ENCODE results near the gene NCOA3.

Gene NCOA3

GRCh38 chr20:47501116-47501481 is 588 bp upstream of the NCOA3 start:
- DNase-seq: peak; percentile 5

- peak; percentile 61 for DNase-seq
Observed at GRCh38 chr20:47502271-47503239, 868 bp downstream of the NCOA3 start.

GRCh38 chr20:47503685-47504084 is 2.0 kb downstream of the NCOA3 start:
- DNase-seq: peak; percentile 15

- DNase-seq: no peak
Observed at GRCh38 chr20:47506335-47506734, 4.6 kb downstream of the NCOA3 start.

GRCh38 chr20:47506850-47507249 is 5.2 kb downstream of the NCOA3 start:
- no peak for DNase-seq

GRCh38 chr20:47507275-47507981 is 5.7 kb downstream of the NCOA3 start:
- peak; percentile 50 for DNase-seq

- no peak for DNase-seq
Observed at GRCh38 chr20:47508278-47508677, 6.6 kb downstream of the NCOA3 start.

GRCh38 chr20:47509104-47509661 is 7.5 kb downstream of the NCOA3 start:
- no peak for DNase-seq

- no peak for DNase-seq
Observed at GRCh38 chr20:47509685-47510084, 8.0 kb downstream of the NCOA3 start.

GRCh38 chr20:47515843-47516242 is 14.2 kb downstream of the NCOA3 start:
- DNase-seq: no peak

GRCh38 chr20:47521059-47521808 is 19.5 kb downstream of the NCOA3 start:
- no peak for DNase-seq

GRCh38 chr20:47524015-47524784 is 22.5 kb downstream of the NCOA3 start:
- no peak for DNase-seq

GRCh38 chr20:47527004-47527800 is 25.5 kb downstream of the NCOA3 start:
- no peak for DNase-seq

- DNase-seq: no peak
Observed at GRCh38 chr20:47529840-47530239, 28.2 kb downstream of the NCOA3 start.

GRCh38 chr20:47531458-47531857 is 29.8 kb downstream of the NCOA3 start:
- no peak for DNase-seq

- DNase-seq: no peak
Observed at GRCh38 chr20:47532002-47532401, 30.3 kb downstream of the NCOA3 start.

- no peak for DNase-seq
Observed at GRCh38 chr20:47533518-47534062, 31.9 kb downstream of the NCOA3 start.

- DNase-seq: no peak
Observed at GRCh38 chr20:47534405-47534804, 32.7 kb downstream of the NCOA3 start.

- no peak for DNase-seq
Observed at GRCh38 chr20:47535088-47535487, 33.4 kb downstream of the NCOA3 start.

GRCh38 chr20:47535994-47536393 is 34.3 kb downstream of the NCOA3 start:
- no peak for DNase-seq
